OCI-LY3 (cell line): ENCODE data around the gene ARNT2.

Source experiments
- EZH2phosphoT487 ChIP-seq: fragments of 200-600 bp; shearing (Covaris generic); IDR thresholded peaks from 2 replicates; pipeline ENCODE4 v1.6.1; 2018; ENCODE audit warnings: antibody characterized with exemption, mixed run types, low read depth
- TF ChIP-seq, protein P1 (sequence below): fragments of 200-600, 300-600 bp; sonication (generic); IDR thresholded peaks from 2 replicates; pipeline ENCODE4 v1.5.1; 2014; ENCODE audit warnings: antibody characterized with exemption, low read length, low read depth

DNA sequence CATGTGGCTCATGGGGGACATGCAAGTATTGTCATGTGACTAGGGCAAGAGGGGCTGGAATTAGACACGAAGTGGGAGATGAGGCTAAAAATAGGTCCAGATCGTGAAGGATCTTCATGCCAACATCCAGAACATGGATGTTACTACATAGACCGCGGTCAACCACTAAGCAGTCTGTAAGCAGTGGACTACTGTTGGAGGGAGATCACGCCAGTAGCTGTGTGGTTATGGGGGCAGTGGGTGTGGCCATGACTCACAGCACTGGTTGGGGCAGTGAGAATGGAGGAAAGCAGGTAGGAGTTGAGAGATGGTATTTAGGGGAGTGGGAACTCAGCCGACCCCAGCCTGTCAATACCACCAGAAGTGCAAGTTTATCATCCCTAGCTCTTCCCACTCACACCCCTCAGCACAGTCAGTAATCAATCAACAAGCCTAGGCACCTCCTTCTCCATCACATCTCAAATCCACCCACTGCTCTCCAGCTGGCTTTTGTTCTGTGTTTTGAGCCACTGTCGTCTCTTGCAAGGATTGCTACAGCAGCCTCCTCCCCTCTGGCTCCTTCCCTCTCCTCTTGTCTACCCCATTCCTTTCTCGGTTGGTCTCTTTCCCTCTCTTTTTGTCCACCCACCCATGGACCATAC is 183.8 kb downstream of the ARNT2 start:
- TF ChIP-seq, protein P1, sequence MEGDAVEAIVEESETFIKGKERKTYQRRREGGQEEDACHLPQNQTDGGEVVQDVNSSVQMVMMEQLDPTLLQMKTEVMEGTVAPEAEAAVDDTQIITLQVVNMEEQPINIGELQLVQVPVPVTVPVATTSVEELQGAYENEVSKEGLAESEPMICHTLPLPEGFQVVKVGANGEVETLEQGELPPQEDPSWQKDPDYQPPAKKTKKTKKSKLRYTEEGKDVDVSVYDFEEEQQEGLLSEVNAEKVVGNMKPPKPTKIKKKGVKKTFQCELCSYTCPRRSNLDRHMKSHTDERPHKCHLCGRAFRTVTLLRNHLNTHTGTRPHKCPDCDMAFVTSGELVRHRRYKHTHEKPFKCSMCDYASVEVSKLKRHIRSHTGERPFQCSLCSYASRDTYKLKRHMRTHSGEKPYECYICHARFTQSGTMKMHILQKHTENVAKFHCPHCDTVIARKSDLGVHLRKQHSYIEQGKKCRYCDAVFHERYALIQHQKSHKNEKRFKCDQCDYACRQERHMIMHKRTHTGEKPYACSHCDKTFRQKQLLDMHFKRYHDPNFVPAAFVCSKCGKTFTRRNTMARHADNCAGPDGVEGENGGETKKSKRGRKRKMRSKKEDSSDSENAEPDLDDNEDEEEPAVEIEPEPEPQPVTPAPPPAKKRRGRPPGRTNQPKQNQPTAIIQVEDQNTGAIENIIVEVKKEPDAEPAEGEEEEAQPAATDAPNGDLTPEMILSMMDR: no peak
- no peak for TF ChIP-seq EZH2phosphoT487
